GM12878 (cell line): Measurements from ENCODE around the gene SSX2IP.
"Not testable (repeated sequence)": the region's sequence is repeated elsewhere in the genome, so short reads cannot be mapped to it uniquely, and the experiment has no call there.

ENCODE experiments used
- CBX3 ChIP-seq: fragments of 200-600 bp; sonication (generic); IDR thresholded peaks from 2 replicates; pipeline ENCODE4 v1.6.1; 2016; ENCODE audit warnings: low read depth, borderline replicate concordance
- MYC ChIP-seq: IDR thresholded peaks from 2 replicates; pipeline ENCODE4 v1.6.1; 2011; ENCODE audit warnings: mild to moderate bottlenecking, low read length, moderate library complexity, inconsistent platforms; ENCODE audit not compliant: insufficient read depth, insufficient replicate concordance, insufficient read length, severe bottlenecking
- TCF12 ChIP-seq: IDR thresholded peaks from 2 replicates; pipeline ENCODE4 v1.6.1; 2011; ENCODE audit warnings: low read depth, mild to moderate bottlenecking, low read length
- TF ChIP-seq, protein P1 (sequence below), 3 experiments: IDR thresholded peaks in 2 of 3; conservative IDR thresholded peaks in 1 of 3; 2 replicates each; pipeline ENCODE4 v1.5.1; 2011; ENCODE audit warnings: low read depth in 3 of 3, low read length in 3 of 3, mild to moderate bottlenecking in 3 of 3, control low read depth in 2 of 3, moderate library complexity in 2 of 3, inconsistent platforms in 1 of 3, mixed read lengths in 1 of 3; ENCODE audit not compliant: control insufficient read depth in 2 of 3, insufficient read depth in 1 of 3; ENCODE audit errors: extremely low read depth in 1 of 3
- TF ChIP-seq, protein P2 (sequence below): IDR thresholded peaks from 2 replicates; pipeline ENCODE4 v1.6.1; 2011; ENCODE audit warnings: borderline replicate concordance, low read depth, mild to moderate bottlenecking, moderate library complexity, mixed read lengths, low read length; ENCODE audit not compliant: insufficient read depth; ENCODE audit errors: extremely low read length

DNA sequence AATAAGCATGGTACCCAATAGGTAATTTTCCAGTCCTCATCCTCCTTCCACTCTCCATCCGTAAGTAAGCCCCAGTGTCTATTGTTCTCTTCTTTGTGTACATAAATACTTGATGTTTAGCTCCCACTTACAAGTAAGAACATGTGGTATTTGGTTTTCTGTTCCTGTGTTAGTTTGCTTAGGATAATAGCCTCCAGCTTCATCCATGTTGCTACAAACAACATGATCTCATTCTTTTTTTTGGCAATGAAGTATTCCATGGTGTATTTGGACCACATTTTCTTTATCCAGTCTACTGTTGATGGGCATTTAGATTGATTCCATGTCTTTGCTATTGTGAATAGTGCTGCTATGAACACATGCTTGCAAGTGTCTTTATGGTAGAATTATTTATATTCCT is 37.5 kb upstream of the SSX2IP start:
- TF ChIP-seq, protein P1, sequence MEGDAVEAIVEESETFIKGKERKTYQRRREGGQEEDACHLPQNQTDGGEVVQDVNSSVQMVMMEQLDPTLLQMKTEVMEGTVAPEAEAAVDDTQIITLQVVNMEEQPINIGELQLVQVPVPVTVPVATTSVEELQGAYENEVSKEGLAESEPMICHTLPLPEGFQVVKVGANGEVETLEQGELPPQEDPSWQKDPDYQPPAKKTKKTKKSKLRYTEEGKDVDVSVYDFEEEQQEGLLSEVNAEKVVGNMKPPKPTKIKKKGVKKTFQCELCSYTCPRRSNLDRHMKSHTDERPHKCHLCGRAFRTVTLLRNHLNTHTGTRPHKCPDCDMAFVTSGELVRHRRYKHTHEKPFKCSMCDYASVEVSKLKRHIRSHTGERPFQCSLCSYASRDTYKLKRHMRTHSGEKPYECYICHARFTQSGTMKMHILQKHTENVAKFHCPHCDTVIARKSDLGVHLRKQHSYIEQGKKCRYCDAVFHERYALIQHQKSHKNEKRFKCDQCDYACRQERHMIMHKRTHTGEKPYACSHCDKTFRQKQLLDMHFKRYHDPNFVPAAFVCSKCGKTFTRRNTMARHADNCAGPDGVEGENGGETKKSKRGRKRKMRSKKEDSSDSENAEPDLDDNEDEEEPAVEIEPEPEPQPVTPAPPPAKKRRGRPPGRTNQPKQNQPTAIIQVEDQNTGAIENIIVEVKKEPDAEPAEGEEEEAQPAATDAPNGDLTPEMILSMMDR (IDR thresholded peaks at IDR 0.05 in 2 of 3, conservative IDR thresholded peaks at IDR 0.05 in 1 of 3; ENCODE audit: control insufficient read depth in 2 of 3, extremely low read depth in 1 of 3, insufficient read depth in 1 of 3, low read depth in 3 of 3, low read length in 3 of 3), result not testable (repeated sequence)
- TF ChIP-seq CBX3, TCF12, MYC: not testable (repeated sequence)
- TF ChIP-seq, protein P2, sequence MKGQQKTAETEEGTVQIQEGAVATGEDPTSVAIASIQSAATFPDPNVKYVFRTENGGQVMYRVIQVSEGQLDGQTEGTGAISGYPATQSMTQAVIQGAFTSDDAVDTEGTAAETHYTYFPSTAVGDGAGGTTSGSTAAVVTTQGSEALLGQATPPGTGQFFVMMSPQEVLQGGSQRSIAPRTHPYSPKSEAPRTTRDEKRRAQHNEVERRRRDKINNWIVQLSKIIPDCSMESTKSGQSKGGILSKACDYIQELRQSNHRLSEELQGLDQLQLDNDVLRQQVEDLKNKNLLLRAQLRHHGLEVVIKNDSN, result not testable (repeated sequence)
